Non-pigmented ciliary epithelial cell (primary cell): ENCODE data around the gene FOXR1.

ENCODE experiments used
- DNase-seq: peaks from one replicate; pipeline ENCODE4 v3.0.0-alpha.2; 2010; ENCODE audit warnings: low read depth

The FOXR1 gene

DNA sequence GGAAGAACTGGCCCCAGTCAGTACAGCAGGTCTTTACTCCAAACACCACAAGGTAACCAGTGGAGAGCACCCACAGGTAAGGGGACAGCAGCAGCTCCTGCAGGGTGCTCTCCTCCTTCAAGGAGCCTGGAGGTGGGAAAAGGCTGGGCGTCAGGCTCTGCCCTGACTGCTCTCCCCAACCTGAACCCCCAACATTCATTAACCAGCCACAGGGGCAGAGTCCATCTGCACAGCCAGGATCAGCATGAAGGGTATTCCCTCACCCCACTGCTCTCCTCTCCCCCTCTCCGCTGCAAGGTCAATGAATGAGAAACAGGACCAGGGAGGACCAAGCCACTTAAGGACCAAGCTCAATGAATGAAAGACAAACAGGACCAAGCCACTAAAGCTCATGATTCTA lies 55.4 kb downstream of the FOXR1 start:
- DNase-seq: no peak

- DNase-seq: no peak
Observed at GRCh38 chr11:119027561-119028345, 56.2 kb downstream of the FOXR1 start.

DNA sequence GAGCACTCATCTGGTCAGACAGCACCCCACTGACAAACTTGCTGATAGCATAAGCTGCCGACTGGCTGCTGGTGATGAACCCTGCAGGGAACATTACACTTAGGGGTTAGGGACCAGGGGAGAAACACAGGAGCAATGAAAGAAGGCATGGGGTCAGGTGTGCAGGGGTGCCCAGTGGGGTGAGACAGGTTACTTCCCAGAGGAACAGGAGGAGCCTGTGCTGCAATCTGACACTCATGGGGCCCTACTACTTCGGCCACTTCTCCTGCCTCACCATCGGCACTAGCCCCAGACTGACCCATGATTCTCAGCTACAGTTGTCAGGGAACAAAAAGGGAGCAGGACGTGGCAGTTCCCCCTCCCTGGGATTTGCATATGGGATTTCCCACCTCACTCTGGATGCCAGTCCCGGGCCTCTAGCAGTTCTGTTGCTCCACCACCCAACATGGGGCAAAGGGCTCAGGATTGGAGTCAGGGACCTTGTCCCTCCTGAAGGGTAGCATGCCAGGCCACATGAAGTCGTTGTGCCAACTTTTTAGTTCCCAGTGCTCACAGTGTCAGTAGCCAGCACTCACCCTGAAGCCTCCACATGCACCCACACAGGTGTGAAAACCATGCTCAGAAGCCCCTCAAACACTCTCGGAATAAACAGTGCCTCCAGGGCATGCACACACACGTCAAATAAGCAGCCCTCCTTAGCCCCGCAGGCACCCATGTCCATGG lies 56.9 kb downstream of the FOXR1 start:
- DNase-seq: no peak

DNA sequence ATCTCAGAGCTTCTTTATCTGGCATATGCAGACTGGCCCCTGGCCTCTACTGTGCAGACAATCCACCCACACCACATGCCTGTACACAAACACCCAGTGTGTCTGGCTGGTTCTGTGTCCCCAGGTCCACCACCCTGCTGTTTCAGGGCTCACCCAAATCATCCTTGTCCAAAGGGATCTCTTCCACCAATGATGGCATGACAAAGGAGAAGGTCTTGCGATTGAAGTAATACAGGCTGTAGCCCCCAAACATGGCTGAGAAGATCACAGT lies 57.4 kb downstream of the FOXR1 start:
- no peak for DNase-seq

DNA sequence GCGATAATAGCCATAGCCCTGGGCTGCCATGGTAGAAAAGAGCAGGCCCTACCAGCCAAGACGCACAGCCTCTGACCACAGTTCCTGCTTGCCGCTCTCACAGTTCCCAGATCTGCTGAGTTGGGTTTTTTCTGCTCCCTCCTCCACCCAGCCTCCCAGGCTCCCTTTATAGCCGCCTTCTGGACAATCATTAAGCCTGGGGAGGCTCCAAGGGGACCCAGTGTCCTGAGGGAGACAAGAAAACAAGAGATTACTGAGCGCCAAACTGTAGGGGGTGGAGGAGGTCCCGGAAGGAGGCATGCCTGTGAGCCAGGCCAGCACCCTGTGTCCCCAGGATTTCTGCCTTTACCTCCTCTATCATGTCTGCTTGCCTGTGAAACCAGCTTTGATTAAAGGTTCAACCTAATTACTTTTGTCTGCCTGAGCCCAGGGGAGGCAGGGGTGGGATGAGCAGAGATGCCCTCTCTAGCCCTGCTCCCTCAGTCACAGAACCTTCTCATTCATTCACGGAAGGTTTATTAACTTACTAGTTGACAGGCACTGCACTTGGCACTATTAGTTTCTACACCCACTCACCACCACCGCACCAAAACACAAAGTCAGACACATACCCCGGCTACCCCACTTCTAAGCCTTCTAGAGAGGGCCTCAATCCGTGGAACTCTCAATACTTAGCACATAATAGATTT lies 57.9 kb downstream of the FOXR1 start:
- DNase-seq: no peak

- no peak for DNase-seq
Observed at GRCh38 chr11:119030029-119030328, 58.4 kb downstream of the FOXR1 start.

GRCh38 chr11:119030329-119031047 lies 58.9 kb downstream of the FOXR1 start, which contains the start of gene SLC37A4:
Gene SLC37A4, minus strand, starts transcription at chr11:119030877.
- DNase-seq: peak; percentile 89
